ENCODE measurements around the gene ZNF426. TPM values are rescaled to one million over a fixed set of nuclear protein-coding genes. Genes with fewer than 3 reads are reported as not detected.

ZNF426 gene
- total and polyA plus RNA-seq, 2 donors (not counting 3 experiments of a cell fraction or from before 2014, with no cell fraction given): 2.4 to 16.1 TPM

- H4K20me1 ChIP-seq (replicated peaks; ENCODE audit: control insufficient read depth, extremely low read depth, insufficient read depth, low read length): no peaks in the 10 kb centered on the region
These were observed 31.8 kb upstream of the ZNF426 start for GRCh38 chr19:9570255-9570654.

More at GRCh38 chr19:9570255-9570654, 31.8 kb upstream of the ZNF426 start:
- intact Hi-C loops (cut with micrococcal nuclease) (no loop called here), dilution Hi-C loops (cut with MboI; ENCODE audit: extremely low pct_ligation_motif_present, low sequenced_read_pairs) (no loop called here)
- Histone ChIP-seq H3K27me3 (ENCODE audit: control insufficient read depth in 2 of 2, insufficient read depth in 2 of 2, low read length in 2 of 2) (no peaks in the 10 kb centered on the region), H3K4me1 (ENCODE audit: control insufficient read depth, extremely low read depth, insufficient read depth, low read length) (no peaks in the 10 kb centered on the region), H2AFZ (ENCODE audit: low read depth, low read length) (no peak overlapping the region), H3K27ac (ENCODE audit: insufficient read depth, low read depth, low read length) (no peak overlapping the region), H3K79me2 (ENCODE audit: control insufficient read depth, insufficient read depth, low read length) (peaks cover 66% of the 10 kb centered on the region), H3K9ac (replicated peaks; ENCODE audit: extremely low read depth, insufficient read depth, low read length) (no peak overlapping the region), H3K9me1 (replicated peaks; ENCODE audit: control insufficient read depth, extremely low read depth, insufficient read depth, low read length) (no peaks in the 10 kb centered on the region), H3K9me3 (replicated peaks; ENCODE audit: control insufficient read depth, insufficient read depth, low read length) (peaks cover 24% of the 10 kb centered on the region), H3K36me3 (ENCODE audit: control insufficient read depth in 2 of 2, extremely low read depth in 1 of 2, insufficient read depth in 2 of 2, low read length in 2 of 2) (peaks cover 15 to 17% of the 10 kb centered on the region in 2 experiments), H3K4me3 (replicated peaks in 1 of 3; ENCODE audit: insufficient read depth in 1 of 3, low read depth in 1 of 3, low read length in 3 of 3) (no peak overlapping the region), H3K4me2 (ENCODE audit: insufficient read depth, low read length) (no peak overlapping the region)
- TF ChIP-seq POLR2AphosphoS5 (IDR thresholded peaks at IDR 0.05; ENCODE audit: insufficient read depth, low read depth, low read length): no peak
- no peak for TF ChIP-seq MYC (IDR thresholded peaks at IDR 0.05; ENCODE audit: low read depth, low read length)
- TF ChIP-seq GATA2 (IDR thresholded peaks at IDR 0.05; ENCODE audit: insufficient read depth, insufficient read length, low read depth, low read length): no peak
- no peak for TF ChIP-seq POLR2A (IDR thresholded peaks at IDR 0.05; ENCODE audit: low read depth, low read length)
- no peak for TF ChIP-seq FOS (IDR thresholded peaks at IDR 0.05; ENCODE audit: borderline replicate concordance, insufficient read depth, low read length)
- no peak for TF ChIP-seq MAX (IDR thresholded peaks at IDR 0.05; ENCODE audit: insufficient read depth, insufficient read length)
- TF ChIP-seq EZH2 (IDR thresholded peaks at IDR 0.05; ENCODE audit: borderline replicate concordance, low read depth, low read length, severe bottlenecking): no peak
- TF ChIP-seq CTCF (IDR thresholded peaks at IDR 0.05; ENCODE audit: extremely low read depth in 1 of 2, insufficient read depth in 1 of 2, low read depth in 1 of 2, low read length in 2 of 2): no peak
- TF ChIP-seq JUN (IDR thresholded peaks at IDR 0.05; ENCODE audit: borderline replicate concordance, insufficient read depth, insufficient read length, low read depth): no peak
- no TSS peak for BruUV-seq (replicated peaks)
- ChIA-PET POLR2A (no interaction called here), CTCF (no interaction called here)
- FAIRE-seq (no peak), DNase-seq (ENCODE audit: low read depth, low spot score) (no peak)

Measured in endothelial cell of umbilical vein (primary cell).